Kidney glomerular epithelial cell (primary cell): ENCODE measurements around the gene BRF1.
"Not testable (repeated sequence)": the region's sequence is repeated elsewhere in the genome, so short reads cannot be mapped to it uniquely, and the experiment has no call there.

Experiments used
- DNase-seq: peaks from one replicate; lab custom pipeline; 2025; lab: John Stamatoyannopoulos, UW

The BRF1 gene

DNA sequence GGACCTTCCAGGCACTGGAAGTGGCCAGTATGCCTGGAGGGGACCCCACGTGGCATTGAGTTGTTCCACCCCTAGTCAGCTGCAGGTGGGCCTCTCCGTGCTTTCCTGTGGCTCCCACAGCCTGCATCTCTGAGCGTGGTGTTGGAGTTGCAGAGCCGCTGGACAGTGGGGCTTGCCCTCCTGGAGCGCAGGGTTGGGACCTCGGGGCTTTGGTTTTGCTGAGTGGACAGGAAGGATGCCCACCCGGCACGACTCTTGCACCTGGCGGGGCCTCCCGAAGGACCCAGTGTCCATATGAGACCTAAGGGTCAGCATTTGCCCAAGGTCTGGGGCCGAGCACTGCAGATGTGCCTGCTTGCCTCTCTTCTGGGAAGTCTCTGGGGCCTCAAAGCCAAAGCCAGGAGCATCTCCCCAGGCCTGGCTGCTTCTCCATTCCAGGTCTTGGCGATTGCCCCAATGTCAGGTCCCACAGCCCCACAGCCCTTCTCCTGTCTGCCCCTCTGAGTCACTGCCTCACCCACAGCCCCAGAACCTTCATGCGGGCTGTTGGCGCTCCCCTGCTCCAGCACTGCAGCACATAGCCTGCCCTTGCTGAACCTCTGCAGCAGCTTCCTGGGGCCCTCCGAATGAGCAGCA lies 15.3 kb upstream of the BRF1 start:
- no peak for DNase-seq

DNA sequence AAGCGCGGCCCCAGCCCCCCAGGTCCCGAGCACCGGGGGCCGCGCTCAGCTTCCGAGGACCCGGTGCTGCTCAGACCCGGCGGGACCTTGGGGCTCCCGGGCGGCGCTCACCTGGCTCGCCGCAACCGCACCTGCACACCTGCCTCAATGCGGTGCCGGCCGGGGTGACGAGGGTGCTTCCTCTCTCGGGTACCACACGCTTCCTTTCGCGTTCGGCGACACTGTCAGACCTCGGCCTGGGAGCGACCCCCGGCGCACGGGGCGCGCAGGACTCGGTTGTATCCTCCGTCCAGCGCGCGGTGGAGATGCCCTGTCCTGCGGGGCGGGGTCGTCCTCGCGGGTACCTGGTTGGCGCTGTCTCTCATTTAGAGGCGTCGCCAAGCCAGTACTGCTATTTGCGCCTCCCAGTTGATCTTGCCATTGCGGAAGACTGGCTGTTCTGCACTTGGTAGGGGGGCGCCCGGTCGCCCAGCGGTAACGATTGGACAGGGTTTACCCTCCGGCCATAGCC lies 14.5 kb upstream of the BRF1 start:
- DNase-seq = peak; percentile 22

DNA sequence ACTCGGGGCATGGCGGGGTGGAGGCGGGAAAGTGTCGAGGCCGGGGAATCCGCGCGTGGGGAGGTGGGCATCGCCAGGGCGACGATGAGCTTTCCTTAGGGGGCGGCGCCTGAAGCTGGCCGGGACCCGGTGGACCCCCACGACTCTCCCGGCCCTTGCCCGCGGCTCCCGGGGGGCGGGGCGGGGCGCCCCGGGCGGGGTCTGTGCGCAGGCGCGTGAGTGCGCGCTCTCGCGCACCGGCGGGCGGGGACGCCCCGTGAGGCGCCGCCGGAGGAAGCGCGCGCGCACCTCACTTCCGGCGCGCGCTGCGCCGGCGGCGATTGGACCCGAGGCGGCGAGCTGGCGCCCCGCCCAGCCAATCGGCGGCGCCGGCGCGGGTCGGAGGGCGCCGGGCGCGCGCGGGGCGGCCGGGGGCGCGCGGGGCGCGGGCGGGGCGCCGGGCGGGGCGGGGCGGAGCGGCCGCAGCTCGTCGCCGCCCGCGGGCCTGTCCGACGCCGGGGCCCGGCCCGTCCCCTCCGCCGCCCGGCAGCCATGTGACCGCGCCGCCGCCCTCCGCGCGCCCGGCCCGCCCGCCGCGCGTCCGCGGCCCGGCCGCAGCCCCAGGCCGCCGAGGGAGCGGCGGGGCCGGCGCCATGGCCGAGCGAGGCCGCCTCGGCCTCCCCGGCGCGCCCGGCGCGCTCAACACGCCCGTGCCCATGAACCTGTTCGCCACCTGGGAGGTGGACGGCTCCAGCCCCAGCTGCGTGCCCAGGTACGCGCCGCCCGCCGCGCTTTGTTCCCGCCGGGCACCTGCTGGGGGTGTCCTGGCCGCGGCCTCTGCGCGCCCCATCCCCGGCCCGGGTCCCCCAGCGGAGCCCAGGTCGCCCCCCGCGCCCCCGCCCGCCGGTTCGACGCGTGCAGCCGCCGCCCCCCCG lies 13.7 kb upstream of the BRF1 start, which contains the start of gene PACS2:
Gene PACS2, plus strand, starts transcription at position 462 of the 914 bp plus-strand sequence. Its CDS starts 171 bp downstream, at position 633.
- DNase-seq = peak; percentile 73

DNA sequence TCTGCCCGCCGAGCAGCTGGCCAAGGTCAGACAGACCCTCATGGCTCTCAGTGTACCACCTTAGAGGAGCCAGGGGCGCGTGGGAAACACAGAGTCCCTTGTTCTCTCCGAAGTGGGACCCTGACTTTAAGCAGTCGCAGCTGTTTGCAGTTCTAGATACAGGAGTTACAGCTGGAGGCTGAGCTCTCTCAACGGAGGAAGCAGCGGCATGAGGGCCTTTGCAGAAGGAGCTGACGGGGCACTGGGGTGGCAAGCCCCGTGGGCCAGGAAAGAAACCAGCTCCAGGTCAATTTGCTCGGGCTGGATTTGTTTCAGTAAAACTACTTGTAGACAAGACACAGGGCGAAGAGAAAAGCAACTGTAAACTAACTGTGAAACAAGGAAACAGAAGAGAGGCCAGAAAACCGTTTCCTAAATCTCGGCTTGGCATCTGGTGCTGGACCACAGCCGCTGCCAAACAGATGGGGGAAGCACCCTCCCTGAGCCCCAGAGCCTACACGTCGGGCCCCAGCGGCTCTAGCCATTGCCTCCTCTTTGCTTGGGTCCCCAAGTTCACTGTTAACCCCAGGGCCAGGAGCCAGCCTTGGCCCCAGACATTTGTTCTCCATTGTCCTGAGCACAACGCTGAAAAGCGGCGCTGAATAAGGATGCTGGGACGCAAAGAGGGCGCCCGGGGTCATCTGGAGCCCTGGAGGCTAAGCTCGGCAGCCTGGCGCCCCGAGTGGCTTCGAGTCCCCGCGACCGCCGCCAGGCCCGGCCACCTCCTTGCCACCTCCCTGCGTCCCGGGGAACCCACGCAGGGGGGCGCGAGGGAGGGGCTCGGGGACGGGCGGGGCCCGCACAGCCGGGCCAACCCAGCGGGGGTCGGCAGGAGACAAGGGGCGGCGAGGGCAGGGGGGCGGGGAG lies 12.8 kb upstream of the BRF1 start:
- peak; percentile 9 for DNase-seq

DNA sequence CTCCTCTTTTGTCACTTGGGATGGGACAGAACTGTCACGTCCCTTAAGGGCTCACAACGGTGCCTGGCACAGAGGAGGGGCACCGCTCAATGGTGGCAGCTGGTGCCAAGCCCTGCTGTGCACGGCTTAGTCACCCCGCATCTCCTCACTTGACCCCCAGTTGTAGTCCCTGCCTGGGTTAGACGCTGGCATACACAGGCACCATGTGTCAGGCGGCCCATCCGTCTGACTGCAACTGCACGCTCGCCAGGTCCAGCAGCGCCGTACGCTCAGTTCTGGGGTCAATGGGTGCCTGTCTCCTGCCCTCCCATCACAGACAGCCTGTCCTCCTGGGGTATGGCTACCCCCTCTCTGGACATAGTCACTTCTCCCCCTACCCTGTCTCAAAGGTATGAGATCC lies 12.2 kb upstream of the BRF1 start:
- no peak for DNase-seq

DNA sequence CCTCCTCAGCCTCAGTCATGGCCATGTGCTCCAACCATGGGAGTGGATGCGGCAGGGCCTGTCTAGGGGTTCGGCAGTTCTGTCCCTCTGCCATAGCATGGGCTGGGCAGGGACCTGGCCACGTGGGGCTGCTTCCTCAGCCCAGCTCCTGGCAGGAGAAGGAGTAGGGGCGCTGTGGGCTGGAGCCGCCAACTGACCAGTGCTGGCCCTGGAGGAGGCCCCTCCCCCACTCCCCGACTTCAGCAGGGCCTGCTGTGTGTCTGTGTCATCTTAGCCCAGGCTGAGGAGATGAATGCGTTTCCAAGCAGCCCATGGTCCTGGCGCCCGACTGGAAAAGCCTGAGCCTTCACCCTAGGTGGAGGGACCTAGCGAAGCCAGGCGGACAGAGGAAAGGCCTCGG lies 11.0 kb upstream of the BRF1 start:
- no peak for DNase-seq

DNA sequence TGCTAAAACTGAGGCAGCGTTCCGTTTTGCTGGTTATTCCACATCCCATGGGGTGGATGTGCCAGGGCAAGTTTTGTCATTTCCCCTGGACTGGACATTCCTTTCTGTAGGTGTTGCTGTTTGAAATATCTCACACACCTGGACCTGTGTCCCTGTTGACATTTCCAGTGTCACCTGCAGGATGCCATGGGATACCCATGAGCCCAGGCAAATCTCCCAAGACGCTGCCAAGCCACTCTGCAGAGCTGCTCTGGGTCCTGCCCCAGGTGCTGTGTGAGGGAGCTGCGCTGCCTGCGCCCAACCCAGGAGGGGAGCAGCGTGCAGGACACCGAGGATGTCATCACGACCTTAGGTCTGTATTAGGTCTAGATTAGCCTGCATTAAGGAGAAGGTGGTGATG lies 8.6 kb upstream of the BRF1 start:
- no peak for DNase-seq

DNA sequence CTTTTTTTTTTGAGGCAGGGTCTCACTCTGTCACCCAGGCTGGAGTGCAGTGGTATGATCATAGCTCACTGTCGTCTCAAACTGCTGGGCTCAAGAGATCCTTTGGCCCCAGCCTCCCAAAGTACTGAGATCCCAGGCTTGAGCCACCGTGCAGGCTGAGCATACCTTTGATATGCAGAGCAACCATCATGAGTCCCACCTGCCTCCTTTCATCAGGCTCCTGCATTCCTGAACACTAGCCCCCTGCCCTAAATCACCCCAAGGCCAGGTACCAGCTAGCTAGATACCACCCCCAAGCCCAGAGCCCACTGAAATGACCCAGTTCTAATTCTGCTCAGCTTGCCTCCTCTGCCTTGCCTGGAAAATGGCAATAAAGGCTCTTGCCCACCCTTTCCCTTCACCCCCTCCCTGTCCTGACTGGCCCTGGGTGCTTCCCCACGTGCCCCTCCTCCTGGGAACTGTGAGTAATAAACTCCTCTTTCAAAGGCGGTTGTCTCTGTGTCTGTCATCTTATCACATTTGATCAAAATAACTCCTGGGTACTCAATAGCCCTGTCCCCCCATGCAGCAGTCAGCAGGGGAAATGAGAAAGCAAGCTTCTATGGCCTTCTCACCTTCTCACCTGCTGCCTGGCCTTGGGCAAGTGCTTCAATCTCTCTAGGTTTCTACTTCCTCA lies 6.4 kb upstream of the BRF1 start:
- DNase-seq = no peak

DNA sequence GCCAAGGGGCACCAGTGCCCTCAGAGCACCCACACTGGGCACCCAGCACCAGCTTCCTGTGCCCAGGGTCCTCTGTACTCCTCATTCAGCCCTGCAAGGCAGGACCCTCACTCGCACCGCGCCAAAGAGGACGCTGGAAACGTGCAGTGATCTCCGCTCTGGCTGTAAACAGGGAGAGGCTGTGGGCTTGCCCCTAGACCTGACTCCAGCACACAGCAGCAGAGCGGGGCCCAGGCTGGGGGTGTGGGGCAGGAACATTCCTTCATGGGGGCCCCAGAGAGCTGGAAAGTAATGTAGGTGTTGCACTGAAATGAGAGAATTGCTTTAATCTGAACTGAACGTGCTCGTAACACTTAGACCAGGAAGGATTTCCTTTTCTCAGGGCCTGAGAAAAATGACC lies 5.0 kb upstream of the BRF1 start:
- no peak for DNase-seq

DNA sequence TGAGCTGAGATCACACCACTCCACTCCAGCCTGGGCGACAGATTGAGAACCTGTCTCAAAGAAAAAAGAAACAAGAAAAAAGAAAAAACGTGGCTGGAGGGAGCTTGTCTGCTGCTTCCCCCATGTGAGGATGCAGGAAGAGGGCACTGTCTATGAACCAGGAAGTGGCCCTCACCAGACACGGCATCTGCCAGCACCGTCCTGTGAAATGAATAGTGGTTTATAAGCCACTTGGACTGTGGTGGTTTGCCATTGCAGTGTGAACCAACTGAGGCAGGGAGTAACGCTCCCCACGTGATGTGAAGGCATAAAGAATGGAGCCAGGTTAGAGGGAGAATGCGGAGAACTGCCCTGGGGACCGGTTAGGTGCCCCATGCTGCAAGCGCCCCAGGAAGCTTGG lies 4.5 kb upstream of the BRF1 start:
- DNase-seq = no peak

DNA sequence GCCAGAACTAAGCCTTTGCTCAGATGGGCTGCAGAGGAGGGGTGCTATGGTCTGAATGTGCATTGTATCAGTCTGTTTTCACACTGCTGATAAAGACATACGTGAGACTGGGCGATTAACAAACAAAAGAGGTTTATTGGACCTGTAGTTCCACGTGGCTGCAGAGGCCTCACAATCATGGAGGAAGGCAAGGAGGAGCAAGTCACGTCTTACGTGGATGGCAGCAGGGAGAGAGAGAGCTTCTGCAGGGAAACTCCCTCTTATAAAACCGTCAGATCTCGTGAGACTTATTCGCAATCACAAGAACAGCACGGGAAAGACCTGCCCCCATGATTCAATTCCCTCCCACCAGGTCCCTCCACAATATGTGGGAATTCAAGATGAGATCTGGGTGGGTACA lies 3.8 kb upstream of the BRF1 start:
- no peak for DNase-seq

DNA sequence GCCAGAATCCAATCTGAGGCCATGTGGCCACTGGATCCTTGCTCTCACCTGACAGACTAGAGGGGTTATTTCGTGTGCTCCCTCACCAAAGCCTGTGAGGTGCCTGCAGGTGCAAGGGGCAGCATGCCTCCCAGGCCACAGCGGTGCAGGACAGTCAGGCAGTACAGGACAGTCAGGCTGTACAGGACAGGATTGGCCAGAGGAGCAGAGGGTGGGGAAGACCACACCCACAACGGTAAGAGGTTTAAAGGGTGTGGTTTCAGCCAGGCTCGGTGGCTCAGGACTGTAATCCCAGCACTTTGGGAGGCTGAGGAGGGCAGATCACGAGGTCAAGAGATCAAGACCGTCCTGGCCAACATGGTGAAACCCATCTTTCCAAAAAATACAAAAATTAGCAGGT lies 3.1 kb upstream of the BRF1 start:
- DNase-seq = no peak

DNA sequence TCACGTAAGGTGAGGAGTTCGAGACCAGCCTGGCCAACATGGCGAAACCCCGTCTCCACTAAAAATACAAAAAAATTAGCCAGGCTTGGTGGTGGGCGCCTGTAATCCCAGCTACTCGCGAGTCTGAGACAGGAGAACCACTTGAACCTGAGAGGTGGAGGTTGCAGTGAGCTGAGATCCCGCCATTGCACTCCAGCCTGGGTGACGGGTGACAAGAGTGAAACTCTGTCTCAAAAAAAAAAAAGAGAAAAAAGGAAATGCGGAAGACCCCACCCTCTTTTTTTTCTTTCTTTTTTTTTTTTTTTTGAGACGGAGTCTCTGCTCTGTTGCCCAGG lies 1.1 kb upstream of the BRF1 start:
- DNase-seq = not testable (repeated sequence)

DNA sequence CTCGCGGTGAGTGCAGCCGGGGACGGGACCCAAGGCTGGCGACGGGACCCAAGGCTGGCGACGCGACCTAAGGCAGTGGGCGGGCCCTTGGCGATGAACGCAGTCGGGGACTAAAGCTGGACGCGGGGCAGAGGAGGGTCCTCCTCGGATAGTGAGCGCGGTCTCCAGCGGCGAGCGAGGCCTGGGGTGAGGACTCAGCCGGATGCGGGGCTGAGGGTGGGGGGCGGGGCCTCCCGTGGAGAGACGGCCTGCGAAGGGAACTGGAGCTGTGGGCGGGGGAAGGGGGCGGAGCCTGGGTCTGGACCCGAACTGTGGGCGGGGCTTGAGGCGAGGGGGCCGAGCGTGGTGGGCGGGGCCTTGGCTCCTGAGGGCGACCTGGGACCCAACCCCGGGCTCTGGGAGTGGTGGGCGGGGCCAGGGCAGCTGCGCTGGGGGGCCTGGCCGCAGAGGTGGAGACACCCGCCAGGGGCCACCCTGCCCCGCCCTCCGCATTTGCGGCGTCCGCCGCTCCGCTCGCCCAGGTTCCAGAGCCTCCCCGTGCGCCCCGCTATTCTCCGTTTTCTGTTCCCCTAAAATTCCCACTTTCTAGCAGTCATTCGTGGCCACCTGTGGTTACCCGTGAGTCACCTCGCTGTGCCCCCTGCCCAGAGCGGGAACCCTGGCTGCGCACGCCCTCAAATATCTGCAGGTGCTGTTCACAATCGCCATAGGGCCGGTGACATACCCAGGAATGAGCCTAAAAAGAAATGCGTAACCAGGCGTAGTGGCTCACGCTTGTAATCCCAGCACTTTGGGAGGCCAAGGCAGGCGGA lies 508 bp upstream of the BRF1 start:
- peak; percentile 92 for DNase-seq

DNA sequence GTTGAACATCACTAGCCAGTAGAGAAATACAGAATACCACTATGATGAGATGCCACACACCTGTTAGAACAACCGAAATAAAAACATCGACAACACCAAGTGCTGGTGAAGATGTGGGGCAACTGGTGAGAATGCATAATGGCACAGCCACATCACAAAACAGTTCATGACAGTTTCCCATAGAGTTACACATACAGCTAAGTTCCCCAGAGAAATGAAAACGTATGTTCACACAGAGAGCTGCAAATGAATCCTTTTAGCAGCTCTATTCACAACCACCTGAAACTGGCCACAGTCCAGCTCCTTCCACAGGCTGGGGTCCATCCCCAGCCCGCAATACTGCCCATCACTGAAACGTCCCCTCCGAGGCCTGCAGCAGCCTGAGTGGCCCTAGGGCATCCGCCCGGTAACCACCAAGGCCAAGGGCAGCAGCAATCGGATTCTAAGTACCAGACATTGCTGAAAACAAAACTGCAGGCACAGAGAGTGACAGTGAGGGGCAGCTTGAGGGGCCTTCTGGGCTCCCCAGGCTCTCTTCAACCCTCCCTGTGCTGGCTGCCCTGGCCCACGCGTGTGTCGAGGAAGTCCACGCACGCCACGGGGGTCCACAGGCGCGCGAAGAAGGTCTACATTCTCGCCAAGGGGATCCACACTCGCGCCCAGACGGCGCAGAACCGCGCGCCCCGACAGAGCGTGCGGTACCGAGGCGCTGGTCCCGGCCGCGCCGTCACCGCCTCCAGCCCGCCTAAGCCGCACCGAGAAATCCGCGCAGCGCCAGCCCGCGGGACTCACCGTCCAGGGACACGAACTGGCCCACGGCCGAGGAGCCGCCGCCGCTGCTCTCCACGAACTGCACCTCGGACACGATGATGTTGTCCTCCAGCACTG lies 903 bp downstream of the BRF1 start:
- no peak for DNase-seq

DNA sequence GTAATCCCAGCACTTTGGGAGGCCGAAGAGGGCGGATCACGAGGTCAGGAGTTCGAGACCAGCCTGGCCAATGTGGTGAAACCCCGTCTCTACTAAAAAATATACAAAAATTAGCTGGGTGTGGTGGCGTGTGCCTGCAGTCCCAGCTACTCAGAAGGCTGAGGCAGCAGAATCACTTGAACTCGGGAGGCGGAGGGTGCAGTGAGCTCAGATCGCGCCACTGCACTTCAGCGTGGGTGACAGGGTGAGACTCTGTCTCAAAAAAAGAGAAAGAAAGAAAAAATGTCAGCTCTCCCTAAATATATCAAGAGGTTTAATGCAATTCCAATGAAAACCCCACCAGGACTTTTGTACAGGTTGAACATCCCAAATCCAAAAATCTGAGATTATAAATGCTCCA lies 3.5 kb downstream of the BRF1 start:
- DNase-seq = not testable (repeated sequence)

DNA sequence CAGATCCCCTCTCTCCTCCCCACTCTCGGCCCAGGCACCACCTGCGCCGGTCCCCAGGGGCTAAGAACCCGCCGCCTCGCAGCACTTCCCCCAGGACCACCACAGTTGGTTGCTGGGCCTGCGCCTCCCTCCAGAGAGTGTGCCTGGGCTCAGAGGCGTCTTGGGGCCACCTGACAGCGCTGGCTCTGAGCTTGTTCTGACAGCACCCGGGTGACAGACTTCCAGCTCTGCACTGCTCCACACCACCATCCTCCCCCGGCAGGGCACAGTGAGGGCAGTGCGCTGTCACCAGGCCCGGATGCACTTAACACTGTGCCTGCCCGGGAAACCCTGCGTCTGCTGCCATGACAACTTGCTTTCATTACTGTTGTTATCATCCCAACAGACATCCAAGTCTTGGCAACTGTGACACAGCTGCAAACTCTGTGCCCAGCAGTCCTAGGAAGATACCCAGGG lies 6.6 kb downstream of the BRF1 start:
- no peak for DNase-seq

DNA sequence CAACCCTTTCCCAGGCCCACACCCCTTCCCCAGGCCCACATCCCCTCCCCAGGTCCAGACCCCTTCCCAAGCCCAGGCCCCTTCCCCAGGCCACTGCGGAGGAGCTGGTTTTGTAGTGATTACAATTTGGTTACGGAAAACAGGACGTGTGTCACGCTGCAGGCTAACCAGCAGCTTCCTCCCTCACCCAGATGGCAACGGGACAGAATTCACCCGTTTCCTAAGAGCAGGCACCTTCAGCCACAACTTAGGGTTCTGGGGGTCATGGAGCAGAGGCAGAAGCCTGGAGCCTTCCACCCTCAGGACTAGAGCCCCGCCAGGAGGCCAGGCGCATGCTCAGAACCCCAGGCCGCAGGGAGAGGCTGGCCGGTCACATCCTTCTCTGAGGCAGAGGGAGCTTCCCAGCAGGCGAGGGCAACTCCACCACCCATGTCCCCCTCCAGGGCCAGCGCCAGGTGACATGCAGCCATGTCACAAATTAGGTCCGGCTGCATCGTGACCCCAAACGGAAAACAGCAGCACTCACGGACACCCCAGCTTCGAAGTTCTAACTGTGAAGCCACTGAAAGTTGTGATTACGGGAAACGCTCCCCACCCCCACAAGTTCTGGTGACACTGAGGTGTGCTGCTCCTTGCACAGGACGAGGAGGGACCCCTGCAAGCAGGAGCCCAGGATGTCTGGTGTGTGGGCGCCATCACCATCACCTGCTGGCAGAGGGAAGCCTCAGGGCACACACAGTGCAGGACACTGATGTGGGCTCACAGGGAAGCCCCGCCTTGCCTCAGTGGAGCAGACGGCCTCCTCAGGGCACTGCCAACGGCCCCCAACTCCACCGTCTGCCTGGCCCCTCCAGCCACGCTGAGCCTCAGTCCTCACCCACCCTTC lies 7.7 kb downstream of the BRF1 start:
- no peak for DNase-seq
